Vagina (tissue), 2 donors: ENCODE measurements around the gene CNTNAP4.

Experiments used
- CTCF ChIP-seq, 3 experiments: fragments of 450-650 bp in 2 of 3; fragments of 200-600 bp in 1 of 3; sonication (generic) in 1 of 3; IDR thresholded peaks; one replicate each; pipeline ENCODE4 v1.5.1; 2017 to 2019; ENCODE audit warnings: antibody characterized with exemption in 3 of 3, mild to moderate bottlenecking in 2 of 3, moderate library complexity in 2 of 3
- POLR2A ChIP-seq, 2 donors: fragments of 450-650 bp; IDR thresholded peaks; one replicate each; pipeline ENCODE4 v1.6.1; 2017; ENCODE audit warnings: antibody characterized with exemption in 2 of 2, mild to moderate bottlenecking in 2 of 2, moderate library complexity in 2 of 2

DNA sequence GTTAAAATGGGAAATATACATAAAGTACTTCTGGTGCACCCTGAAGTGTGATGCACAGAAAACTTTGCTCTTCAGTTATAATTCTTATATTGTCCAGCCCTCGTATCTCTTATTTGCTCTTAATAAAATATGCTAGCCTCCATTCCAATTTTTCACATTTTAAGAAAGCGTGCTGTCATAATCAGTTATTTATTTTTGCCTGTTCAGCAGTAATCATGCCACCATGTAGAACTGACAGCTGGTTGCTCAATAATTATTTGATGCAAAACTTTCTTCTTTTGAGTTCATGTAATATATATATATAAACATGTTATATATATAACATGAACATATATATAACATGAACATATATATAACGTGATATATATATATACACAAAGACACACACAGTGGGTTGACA lies 294.6 kb downstream of the CNTNAP4 start:
- TF ChIP-seq CTCF (IDR thresholded peaks at IDR 0.05) (no peak), POLR2A (IDR thresholded peaks at IDR 0.05) (no peak)
